ENCODE data around the gene ZNF117. TPM values are rescaled to one million over a fixed set of nuclear protein-coding genes. Genes with fewer than 3 reads are reported as not detected.
A peak's percentile ranks its signal among the peaks of the same experiment; 100 is the strongest.
"Not testable (repeated sequence)": the region's sequence is repeated elsewhere in the genome, so short reads cannot be mapped to it uniquely, and the experiment has no call there.

ZNF117 gene
- total RNA-seq, 1 experiment from 2014 or later, result 7.0 TPM

- DNase-seq (ENCODE audit: low spot score); ATAC-seq; POLR2A ChIA-PET; H3K4me3 Mint-ChIP-seq; H3K4me1 Mint-ChIP-seq; H3K9me3 Mint-ChIP-seq; H3K36me3 Mint-ChIP-seq; H3K27ac Mint-ChIP-seq: not testable (repeated sequence)
- peaks cover 19% of the 10 kb centered on the region for H3K27me3 Mint-ChIP-seq (ENCODE audit: low read depth)
- CTCF ChIA-PET, result interaction anchor here (0.6 to 3.1 kb wide), 9 partner anchors 10 to 798 kb away, joined by 3 to 18 read pairs (median 3); partner anchors contain the start of gene ERV3-1
Observed at GRCh38 chr7:64950673-64951072, 40.2 kb downstream of the ZNF117 start.

GRCh38 chr7:64948774-64949173 is 42.1 kb downstream of the ZNF117 start:
- H3K4me3 Mint-ChIP-seq; H3K4me1 Mint-ChIP-seq; H3K9me3 Mint-ChIP-seq; ATAC-seq; DNase-seq (ENCODE audit: low spot score); CTCF ChIA-PET; H3K27ac Mint-ChIP-seq; H3K36me3 Mint-ChIP-seq; POLR2A ChIA-PET: not testable (repeated sequence)
- peaks cover 19% of the 10 kb centered on the region for H3K27me3 Mint-ChIP-seq (ENCODE audit: low read depth)

GRCh38 chr7:64947252-64948000 is 43.4 kb downstream of the ZNF117 start:
- CTCF ChIA-PET, result interaction anchor here (0.9 to 3.7 kb wide), 4 partner anchors 54 to 530 kb away, joined by 3 to 20 read pairs (median 5); partner anchors contain the start of gene ERV3-1
- ATAC-seq, result peak; percentile 56
- H3K9me3 Mint-ChIP-seq, result peaks cover 8% of the 10 kb centered on the region
- TF ChIP-seq, protein P1, sequence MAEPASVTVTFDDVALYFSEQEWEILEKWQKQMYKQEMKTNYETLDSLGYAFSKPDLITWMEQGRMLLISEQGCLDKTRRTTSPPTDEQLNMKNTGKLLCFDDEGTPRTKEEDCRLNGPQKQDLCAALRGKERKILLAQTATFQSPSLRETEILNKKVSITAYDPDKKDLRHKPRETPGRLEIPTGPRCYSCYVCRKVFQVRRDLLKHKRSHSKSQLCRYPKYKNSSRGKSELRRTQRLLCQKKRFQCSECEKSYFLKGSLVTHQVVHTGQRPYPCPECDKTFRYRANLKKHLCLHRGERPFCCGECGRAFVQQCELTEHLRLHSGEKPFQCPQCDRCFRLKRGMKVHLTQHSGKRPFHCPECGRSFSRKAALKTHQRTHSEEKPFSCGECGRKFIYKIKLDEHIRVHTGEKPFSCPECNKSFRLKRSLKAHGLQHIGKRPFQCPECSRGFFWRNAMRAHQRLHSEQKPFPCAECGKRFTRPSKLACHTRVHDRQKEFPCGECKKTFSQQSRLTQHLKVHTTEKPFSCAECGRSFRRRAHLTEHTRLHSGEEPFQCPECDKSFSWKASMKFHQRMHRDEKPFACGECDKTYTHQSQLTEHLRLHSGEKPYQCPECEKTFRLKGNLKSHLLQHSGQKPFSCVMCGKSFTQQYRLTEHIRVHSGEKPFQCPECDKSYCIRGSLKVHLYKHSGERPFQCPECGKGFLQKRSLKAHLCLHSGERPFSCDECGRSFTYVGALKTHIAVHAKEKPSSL (CRISPR knock-in tag; conservative IDR thresholded peaks at IDR 0.05), result no peak
- TF ChIP-seq ZBTB21 (CRISPR knock-in tag; IDR thresholded peaks at IDR 0.05; ENCODE audit: borderline replicate concordance) (no peak), MXD4 (CRISPR knock-in tag; IDR thresholded peaks at IDR 0.05; ENCODE audit: borderline replicate concordance) (no peak), ZNF423 (CRISPR knock-in tag; IDR thresholded peaks at IDR 0.05) (peak; percentile 47; the same call in 1 of the 2 replicates), NFE2L1 (CRISPR knock-in tag; IDR thresholded peaks at IDR 0.05) (no peak), ZNF219 (CRISPR knock-in tag; IDR thresholded peaks at IDR 0.05; ENCODE audit: borderline replicate concordance) (no peak), ZNF317 (CRISPR knock-in tag; IDR thresholded peaks at IDR 0.05; ENCODE audit: borderline replicate concordance, low read depth) (no peak), ZNF671 (CRISPR knock-in tag; IDR thresholded peaks at IDR 0.05) (no peak), MYBL2 (CRISPR knock-in tag; IDR thresholded peaks at IDR 0.05) (no peak), RORB (CRISPR knock-in tag; IDR thresholded peaks at IDR 0.05) (no peak), MLX (CRISPR knock-in tag; IDR thresholded peaks at IDR 0.05) (no peak), ZNF121 (CRISPR knock-in tag; IDR thresholded peaks at IDR 0.05) (no peak), JAZF1 (CRISPR knock-in tag; IDR thresholded peaks at IDR 0.05) (no peak), JUN (CRISPR knock-in tag; IDR thresholded peaks at IDR 0.05) (no peak)
- TF ChIP-seq, protein P2, sequence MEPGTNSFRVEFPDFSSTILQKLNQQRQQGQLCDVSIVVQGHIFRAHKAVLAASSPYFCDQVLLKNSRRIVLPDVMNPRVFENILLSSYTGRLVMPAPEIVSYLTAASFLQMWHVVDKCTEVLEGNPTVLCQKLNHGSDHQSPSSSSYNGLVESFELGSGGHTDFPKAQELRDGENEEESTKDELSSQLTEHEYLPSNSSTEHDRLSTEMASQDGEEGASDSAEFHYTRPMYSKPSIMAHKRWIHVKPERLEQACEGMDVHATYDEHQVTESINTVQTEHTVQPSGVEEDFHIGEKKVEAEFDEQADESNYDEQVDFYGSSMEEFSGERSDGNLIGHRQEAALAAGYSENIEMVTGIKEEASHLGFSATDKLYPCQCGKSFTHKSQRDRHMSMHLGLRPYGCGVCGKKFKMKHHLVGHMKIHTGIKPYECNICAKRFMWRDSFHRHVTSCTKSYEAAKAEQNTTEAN (CRISPR knock-in tag; IDR thresholded peaks at IDR 0.05), result 0 out of 2 replicates have a peak, but pooled peaks have one; percentile 4
- TF ChIP-seq, protein P3, sequence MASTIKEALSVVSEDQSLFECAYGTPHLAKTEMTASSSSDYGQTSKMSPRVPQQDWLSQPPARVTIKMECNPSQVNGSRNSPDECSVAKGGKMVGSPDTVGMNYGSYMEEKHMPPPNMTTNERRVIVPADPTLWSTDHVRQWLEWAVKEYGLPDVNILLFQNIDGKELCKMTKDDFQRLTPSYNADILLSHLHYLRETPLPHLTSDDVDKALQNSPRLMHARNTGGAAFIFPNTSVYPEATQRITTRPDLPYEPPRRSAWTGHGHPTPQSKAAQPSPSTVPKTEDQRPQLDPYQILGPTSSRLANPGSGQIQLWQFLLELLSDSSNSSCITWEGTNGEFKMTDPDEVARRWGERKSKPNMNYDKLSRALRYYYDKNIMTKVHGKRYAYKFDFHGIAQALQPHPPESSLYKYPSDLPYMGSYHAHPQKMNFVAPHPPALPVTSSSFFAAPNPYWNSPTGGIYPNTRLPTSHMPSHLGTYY (CRISPR knock-in tag; IDR thresholded peaks at IDR 0.05), result no peak
- TF ChIP-seq, protein P4, sequence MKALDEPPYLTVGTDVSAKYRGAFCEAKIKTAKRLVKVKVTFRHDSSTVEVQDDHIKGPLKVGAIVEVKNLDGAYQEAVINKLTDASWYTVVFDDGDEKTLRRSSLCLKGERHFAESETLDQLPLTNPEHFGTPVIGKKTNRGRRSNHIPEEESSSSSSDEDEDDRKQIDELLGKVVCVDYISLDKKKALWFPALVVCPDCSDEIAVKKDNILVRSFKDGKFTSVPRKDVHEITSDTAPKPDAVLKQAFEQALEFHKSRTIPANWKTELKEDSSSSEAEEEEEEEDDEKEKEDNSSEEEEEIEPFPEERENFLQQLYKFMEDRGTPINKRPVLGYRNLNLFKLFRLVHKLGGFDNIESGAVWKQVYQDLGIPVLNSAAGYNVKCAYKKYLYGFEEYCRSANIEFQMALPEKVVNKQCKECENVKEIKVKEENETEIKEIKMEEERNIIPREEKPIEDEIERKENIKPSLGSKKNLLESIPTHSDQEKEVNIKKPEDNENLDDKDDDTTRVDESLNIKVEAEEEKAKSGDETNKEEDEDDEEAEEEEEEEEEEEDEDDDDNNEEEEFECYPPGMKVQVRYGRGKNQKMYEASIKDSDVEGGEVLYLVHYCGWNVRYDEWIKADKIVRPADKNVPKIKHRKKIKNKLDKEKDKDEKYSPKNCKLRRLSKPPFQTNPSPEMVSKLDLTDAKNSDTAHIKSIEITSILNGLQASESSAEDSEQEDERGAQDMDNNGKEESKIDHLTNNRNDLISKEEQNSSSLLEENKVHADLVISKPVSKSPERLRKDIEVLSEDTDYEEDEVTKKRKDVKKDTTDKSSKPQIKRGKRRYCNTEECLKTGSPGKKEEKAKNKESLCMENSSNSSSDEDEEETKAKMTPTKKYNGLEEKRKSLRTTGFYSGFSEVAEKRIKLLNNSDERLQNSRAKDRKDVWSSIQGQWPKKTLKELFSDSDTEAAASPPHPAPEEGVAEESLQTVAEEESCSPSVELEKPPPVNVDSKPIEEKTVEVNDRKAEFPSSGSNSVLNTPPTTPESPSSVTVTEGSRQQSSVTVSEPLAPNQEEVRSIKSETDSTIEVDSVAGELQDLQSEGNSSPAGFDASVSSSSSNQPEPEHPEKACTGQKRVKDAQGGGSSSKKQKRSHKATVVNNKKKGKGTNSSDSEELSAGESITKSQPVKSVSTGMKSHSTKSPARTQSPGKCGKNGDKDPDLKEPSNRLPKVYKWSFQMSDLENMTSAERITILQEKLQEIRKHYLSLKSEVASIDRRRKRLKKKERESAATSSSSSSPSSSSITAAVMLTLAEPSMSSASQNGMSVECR (CRISPR knock-in tag; IDR thresholded peaks at IDR 0.05; ENCODE audit: borderline replicate concordance), result no peak
- TF ChIP-seq, protein P5, sequence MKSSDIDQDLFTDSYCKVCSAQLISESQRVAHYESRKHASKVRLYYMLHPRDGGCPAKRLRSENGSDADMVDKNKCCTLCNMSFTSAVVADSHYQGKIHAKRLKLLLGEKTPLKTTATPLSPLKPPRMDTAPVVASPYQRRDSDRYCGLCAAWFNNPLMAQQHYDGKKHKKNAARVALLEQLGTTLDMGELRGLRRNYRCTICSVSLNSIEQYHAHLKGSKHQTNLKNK (CRISPR knock-in tag; IDR thresholded peaks at IDR 0.05), result no peak

More at GRCh38 chr7:64947252-64948000, 43.4 kb downstream of the ZNF117 start:
- DNase-seq (ENCODE audit: low spot score), result peak; percentile 31
- H3K4me3 Mint-ChIP-seq, result peak overlapping the region; percentile 68
- H3K4me1 Mint-ChIP-seq, result no peaks in the 10 kb centered on the region
- H3K36me3 Mint-ChIP-seq, result 0 out of 2 replicates have a peak, but pooled peaks cover 2% of the 10 kb centered on the region
- POLR2A ChIA-PET, result interaction anchor here (1.0 kb wide), 1 partner anchor 59 kb away, joined by 4 read pairs; the partner anchor contains the start of gene ERV3-1
- no peak overlapping the region for H3K27ac Mint-ChIP-seq
- H3K27me3 Mint-ChIP-seq (ENCODE audit: low read depth), result peaks cover 19% of the 10 kb centered on the region

Data from WTC11 (cell line).